Activated CD4-positive, alpha-beta T cell treated with anti-CD3 and anti-CD28 coated beads, Interleukin-2, Interleukin-6, amounts not matched to agents 100 ng/mL and 50 ng/mL, durations not matched to agents 16 hours and 8 hours (primary cell): ENCODE measurements around the gene RBM15B.
"Not testable (repeated sequence)": the region's sequence is repeated elsewhere in the genome, so short reads cannot be mapped to it uniquely, and the experiment has no call there.

Experiments used
- DNase-seq: peaks from one replicate; pipeline ENCODE4 v3.0.0-alpha.2; 2020

Gene RBM15B, protein sequence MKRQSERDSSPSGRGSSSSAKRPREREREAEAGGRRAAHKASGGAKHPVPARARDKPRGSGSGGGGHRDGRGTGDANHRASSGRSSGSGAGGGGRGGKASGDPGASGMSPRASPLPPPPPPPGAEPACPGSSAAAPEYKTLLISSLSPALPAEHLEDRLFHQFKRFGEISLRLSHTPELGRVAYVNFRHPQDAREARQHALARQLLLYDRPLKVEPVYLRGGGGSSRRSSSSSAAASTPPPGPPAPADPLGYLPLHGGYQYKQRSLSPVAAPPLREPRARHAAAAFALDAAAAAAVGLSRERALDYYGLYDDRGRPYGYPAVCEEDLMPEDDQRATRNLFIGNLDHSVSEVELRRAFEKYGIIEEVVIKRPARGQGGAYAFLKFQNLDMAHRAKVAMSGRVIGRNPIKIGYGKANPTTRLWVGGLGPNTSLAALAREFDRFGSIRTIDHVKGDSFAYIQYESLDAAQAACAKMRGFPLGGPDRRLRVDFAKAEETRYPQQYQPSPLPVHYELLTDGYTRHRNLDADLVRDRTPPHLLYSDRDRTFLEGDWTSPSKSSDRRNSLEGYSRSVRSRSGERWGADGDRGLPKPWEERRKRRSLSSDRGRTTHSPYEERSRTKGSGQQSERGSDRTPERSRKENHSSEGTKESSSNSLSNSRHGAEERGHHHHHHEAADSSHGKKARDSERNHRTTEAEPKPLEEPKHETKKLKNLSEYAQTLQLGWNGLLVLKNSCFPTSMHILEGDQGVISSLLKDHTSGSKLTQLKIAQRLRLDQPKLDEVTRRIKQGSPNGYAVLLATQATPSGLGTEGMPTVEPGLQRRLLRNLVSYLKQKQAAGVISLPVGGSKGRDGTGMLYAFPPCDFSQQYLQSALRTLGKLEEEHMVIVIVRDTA

DNA sequence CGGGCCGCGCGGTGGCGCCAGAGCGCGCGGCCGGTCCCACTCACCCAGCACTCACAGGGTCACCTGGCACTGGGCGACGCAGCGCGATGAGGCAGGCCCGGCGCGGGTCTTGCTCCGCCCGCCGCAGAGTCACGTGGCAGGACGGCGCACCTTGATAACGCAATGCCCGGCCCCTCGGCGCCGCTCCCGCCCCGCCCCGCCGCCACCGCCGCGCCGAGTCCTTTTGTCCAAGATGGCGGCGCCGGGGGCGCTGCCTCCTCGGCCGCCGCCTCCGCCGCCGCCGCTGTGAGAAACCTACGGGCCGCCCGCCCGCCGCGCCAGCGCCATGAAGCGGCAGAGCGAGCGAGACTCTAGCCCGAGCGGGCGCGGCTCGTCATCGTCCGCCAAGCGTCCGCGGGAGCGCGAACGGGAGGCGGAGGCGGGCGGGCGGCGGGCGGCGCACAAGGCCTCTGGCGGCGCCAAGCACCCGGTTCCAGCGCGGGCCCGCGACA, at the start of gene RBM15B:
TSS of gene RBM15B (plus strand) at position 211 of the 491 bp plus-strand sequence. CDS start at position 326, 115 bp downstream.
- peak; percentile 99 for DNase-seq

DNA sequence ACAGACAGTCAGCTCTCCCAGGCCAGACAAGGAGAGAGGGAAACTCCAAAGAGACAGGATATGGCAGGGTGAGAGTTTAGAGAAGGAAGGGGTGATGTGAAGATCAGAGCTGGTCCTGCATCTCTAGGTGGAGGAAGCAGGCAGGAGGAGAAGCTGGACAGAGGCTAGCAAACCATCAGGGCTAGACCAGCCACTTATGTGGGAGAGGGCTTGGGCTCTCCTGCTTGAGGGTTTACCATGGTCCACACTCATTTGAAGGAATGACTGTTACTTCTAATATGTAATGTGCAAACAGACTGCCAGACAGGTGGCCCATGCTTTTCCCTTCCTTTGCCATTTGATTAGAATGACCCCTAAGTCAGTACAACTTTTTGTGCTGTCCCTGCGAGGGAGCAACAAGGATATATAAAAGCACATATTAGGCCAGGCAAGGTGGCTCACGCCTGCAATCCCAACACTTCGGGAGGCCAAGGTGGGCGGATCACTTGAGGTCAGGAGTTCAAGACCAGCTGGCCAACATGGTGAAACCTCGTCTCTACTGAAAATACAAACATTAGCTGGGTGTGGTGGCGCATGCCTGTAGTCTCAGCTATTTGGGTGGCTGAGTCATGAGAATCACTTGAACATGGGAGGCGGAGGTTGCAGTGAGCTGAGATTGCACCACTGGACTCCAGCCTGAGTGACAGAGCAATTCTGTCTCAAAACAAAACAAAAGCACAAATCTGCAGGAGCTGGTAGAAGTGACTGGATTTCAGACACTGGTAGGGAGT, 47.0 kb upstream of the RBM15B start:
- DNase-seq: no peak

DNA sequence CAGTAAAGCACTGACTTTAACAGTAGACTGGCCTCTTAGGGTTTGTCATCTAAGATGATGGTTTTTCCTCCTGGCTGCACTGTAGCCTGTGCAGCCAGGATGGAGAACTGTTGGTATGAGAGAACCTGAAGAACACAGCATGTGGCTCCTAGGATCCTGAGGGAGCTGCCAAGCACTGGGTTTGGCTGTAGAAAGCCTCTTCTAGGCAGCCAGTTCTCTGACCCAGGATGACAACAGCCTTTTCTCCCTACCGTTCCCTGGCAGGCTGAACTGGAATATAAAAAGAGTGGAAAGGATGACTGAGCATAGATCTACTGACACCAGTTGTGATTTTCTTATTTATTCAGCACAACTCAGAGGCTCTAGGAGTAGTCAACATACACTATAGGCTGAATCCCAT, 40.3 kb upstream of the RBM15B start:
- no peak for DNase-seq

DNA sequence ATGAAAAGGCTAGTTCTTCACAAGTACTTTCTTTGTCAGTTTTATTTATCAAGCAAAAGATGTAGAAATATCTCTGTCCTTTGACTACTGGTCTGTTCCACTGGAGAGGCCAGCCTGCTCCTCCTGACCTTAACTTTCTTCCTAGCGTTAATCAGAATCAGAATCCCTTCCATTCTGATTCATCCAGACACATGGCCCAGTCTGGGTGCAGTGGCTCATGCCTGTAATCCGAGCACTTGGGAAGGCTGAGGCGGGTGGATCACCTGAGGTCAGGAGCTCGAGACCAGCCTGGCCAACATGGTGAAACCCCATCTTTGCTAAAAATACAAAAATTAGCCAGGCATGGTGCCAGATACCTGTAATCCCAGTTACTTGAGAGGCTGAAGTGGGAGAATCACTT, 38.0 kb upstream of the RBM15B start:
- DNase-seq: no peak

DNA sequence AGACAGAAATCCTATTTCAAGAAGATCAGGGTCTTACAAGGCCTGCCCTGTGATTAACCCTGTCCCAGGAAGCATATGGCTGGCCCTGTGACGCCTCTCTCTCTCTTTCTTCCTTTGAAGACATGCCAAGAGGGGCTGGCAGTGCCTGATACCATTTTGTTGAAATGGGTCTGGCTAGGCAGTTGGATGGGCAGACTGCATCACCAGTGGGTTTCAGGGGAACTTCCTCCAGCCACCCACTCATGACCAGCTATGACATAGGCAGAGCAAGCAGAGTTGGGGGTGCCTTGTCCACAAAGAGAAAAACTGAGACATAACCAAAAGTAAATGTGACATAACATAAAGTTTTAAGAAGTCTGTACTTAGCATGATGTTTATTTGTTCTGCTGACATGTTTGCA, 37.4 kb upstream of the RBM15B start:
- no peak for DNase-seq

DNA sequence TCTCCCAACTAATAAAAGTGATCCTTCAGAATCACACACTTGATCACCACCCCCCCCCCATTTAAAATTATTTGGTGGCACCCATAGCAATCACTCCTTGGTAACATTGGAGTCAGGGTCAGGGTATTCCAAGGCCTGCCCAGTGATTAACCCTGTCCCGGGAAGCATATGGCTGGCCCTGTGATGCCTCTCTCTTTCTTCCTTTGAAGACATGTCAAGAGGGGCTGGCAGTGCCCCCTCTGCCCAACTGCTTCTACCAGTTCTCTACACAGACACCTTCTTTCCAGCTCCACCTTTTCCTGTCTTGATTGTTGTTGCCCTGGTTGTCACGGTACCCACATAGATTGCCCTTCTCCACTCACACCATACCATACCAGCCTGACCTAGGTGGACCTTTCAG, 36.9 kb upstream of the RBM15B start:
- no peak for DNase-seq

DNA sequence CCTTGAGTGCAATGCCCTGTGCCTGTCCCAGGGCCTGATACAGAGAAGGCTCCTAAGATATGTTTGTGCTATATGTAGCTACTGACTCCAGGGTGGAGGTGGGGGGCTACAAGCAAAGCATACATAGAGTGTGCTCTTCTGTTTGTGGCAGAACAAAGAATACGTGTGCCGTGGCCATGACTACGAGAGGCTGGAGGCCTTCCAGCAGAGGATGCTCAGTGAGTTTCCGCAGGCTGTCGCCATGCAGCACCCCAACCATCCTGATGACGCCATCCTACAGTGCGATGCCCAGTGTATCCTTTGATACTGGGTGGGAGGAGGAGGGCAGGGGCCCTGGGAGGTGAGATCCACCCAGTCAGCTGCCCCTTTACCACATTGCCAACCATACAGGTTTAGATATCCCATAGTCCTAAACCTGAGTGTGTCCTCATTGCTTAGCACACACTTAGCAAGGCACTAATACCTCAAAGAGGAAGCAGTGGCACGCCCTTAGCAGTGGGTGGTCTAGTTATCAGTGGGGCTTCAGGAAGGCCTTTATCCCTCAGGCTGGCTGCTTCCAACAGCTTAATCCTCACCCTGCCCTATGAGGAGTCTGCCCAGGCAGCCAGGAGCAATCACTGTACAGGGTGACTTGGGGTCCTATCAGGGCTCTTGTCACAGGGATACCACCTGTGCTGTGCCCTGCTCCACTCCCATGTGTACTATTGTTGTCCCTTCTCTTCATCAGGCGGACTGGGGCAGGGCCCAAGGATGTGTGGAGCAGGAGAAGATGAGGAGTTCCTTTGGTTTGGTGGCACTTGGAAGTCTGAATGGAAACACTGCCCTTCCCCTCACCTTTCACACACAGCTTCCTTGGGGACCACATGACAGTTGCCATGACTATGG, 36.1 kb upstream of the RBM15B start:
- DNase-seq: no peak

DNA sequence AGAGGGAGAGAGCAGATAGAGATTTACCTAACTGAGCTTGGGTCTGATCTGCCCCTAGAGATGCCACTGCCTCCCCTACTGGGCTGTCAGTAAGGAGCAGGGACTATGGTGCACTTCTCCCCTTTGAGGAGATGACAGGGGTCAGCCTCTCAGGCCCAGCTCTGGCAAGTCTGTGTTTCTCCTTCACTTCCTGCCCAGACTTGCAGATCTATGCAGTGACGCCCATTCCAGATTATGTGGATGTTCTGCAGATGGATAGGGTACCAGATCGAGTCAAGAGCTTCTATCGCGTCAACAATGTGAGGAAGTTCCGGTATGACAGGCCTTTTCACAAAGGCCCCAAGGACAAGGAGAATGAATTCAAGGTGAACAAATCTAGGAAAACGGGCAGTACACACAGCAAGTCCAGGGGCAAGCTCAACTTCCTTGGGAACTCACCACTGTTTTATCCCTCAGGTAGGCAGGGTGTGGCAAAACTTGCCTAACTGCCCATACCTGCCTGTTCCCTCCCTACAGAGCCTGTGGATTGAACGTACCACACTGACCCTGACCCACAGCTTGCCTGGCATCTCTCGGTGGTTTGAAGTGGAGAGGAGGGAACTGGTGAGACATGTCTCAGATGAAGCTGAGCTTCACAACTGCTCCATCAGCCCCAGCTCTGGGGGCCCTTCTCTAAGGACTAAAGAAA, 35.0 kb upstream of the RBM15B start:
- DNase-seq: no peak

DNA sequence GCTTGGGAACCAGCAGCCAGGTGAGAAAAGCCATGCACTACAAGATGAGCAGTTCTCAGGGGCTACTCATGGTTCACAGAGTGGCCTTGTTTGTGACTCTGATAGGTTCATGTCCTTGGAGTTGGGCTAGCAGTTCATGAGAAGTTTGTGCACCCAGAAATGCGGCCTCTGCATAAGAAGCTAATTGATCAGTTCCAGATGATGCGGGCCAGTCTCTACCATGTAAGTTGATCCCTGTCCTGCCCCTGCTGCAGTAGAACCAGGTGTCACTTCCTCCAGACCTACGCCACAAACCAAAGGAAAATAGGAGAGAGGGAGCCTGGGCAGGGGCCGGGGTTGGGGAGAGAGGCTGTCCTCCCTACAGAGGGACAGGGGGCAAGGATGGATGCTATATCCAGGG, 33.2 kb upstream of the RBM15B start:
- no peak for DNase-seq

DNA sequence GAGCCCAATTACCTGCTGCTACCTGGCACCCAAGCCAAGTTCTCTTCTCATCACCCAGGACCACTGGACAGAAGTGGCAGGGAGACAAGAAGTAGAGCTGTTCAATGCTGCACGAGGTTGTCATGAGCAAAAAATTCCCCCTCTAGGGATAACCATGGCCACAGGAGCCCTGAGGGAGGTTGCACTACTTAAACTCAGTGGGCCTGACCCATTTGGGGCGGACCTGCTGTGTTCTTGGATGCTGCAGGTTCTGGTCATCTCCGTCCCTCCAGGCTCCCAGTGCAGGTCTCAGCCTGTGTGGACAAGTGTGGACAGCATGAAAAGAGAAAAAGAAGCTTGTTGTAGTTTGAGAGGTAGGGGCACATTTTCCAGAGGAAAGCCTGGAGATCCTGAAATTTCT, 32.1 kb upstream of the RBM15B start:
- no peak for DNase-seq

DNA sequence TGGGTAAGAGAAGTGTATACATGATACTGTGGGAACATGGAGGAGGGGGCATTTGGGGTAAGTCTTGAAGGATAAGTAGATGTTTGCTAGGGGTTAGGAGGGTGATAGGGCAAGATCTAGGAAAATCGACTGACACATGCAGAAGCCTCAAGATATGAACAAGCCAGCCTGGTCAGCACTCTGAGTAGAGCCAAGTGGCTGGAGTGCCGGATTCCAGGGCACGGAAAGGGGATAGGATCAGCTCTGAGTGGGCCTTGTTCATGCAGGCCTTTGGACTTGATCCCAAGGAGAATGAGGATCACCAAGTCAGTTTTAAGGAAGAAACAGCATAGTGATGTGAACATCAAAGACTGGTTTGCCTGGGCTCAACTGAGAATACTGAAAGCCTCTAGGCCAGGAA, 30.3 kb upstream of the RBM15B start:
- no peak for DNase-seq

DNA sequence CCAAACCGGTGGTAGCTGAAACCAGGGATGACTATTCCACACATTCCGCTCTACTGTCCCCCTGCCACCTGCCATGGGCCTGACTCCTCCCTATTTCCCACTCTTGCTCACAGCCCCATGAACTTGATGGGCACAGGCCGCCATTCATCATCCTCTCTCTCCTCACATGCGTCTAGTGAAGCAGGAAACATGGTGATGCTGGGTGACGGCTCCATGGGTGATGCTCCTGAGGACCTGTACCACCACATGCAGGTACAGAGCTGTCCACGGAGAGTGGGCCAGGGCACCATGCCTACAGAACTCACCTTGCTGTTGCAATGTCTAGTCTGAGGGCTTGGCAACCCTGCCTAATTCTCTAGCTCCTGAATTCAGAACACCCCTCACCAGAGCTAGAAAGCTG, 29.3 kb upstream of the RBM15B start:
- no peak for DNase-seq

DNA sequence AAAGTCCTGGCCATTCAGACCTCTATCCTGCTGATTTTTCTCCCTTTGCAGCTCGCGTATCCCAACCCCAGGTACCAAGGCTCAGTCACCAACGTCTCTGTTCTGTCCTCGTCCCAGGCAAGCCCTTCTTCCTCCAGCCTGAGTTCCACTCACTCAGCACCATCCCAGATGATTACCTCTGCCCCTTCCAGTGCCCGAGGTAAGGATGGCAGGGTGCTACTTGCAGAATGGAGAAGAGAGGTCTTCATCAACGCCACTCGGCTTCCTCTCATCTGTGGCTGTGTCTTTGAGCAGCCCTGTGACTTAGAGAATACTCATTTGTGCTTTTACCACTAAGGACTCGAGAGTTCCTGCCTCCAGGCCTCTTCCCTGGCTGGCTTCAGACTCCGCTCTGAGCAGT, 28.6 kb upstream of the RBM15B start:
- no peak for DNase-seq

DNA sequence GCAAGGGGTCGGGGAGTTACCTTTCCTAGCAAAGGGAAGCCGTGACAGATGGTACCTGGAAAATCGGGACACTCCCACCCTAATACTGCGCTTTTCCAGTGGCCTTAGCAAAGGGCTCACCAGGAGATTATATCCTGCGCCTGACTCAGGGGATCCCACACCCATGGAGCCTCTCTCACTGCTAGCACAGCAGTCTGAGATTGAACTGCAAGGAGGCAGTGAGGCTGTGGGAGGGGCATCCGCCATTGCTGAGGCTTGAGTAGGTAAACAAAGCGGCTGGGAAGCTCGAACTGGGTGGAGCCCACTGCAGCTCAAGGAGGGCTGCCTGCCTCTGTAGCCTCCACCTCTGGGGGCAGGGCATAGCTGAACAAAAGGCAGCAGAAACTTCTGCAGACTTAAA, 22.8 kb upstream of the RBM15B start:
- not testable (repeated sequence) for DNase-seq

DNA sequence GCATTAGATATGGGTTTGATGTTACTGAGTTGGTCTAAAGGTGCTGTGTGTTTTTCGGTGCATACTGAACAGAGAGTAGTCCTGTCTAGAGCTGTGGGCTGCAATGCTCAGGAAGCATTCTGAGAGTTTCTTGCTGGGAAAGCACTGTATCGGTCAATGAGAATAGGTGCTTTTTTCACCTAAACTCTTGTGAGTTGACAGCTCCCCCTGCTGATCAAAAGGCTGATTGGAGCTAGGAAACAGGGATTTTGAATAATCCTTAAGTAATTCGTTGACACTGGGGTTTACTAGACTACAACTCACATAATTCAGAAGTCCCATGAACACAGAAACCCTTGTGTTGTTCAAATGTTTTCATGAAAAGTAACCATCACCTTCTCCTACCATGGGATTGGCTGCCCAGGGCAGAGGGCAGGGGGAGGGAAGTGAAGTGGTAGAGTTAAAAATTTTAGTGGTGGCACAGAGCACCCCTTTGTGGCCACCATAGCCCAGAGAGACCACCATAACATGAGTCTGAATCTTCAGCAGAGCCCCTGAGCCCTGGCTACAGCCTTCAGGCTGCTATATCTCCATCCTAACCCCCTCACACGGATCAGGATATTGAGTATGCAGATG, 19.0 kb upstream of the RBM15B start:
- DNase-seq: peak; percentile 66

DNA sequence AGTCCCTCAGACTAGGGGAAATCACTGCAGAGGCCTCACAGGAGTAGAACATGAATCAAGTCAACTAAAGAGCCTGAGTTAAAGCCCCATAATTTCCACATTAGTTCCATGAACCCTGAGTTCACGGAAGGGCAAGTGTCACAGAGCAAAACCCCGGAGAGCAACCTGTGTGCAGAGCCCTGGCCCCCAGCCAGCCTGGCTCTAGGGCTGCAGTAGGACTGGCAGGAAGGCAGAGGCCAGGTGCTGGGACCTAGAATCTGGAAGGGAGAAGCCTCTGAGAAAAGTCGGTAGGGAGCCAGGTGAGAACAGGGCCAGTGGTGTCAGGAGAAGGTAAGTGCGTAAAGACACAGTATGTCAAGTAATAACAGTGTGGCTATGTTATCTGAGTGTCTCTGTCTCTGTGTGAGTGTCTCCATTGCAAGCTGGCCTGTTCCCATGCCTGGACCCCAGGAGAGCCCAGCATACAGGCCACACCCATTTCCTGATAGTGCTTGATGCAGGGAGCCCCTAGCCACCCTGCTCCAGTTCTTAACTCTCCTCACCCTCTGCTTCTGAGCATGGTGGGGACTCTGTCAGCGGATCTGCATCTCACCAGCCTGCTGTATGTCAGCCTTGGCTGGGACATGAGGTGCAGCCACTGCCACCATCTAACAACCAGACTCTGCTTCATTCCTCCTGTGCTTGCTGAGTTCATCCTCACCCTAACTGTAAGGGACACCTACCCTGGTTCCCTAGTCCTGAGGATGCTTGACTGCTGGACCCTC, 17.2 kb upstream of the RBM15B start:
- no peak for DNase-seq

DNA sequence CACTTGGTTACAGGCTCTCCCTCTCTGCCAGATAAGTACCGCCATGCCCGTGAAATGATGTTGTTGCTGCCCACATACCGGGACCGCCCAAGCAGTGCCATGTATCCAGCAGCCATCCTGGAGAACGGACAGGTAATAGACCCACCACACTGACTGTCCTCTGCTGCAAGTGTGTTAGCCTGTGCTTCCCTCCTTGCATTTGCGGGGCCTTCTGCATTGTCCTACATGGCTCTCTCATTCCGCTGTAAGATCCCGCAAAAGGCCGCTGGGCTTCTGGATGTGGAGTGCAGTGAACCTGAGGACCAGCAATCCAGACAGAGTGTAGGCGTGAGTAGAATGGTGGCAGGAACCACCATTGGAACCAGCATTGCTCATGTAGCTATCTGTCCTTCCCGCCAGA, 16.6 kb upstream of the RBM15B start:
- no peak for DNase-seq

DNA sequence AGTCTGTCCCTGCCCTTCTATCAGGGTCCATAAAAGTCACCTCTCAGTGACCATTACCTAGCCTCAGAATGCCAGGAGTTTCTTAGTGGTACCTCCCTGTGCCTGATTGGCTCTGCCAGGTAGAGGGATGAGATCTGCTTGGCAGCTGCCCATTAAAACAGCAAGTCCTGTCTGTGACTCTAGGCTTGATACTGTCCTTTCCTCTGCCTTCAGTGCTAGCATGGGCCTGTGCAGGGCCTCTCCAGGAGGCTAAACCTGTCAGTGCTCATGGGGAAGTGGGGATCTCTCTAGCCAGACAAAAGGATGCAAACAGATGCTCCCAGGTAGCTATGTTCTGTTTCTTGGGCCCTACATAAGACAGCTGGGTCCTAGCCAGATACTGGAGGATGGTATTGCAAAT, 15.9 kb upstream of the RBM15B start:
- no peak for DNase-seq

DNA sequence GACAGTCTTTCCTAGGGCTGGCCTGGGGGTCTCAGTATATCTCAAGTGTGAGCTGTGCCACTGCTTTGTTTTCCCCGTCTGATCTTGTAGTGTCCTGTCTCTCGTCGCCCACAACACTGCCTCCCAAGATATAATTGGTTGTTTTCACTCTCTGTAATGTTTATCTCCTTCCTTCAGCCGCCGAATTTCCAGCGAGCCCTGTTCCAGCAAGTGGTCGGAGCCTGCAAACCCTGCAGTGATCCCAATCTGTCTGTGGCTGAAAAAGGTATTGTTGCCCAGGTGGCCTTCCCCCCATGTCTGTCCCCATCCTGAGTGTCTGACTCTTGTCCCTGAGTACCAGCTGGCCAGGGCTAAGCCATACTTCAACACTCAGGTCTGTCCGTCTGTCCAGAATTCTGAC, 15.5 kb upstream of the RBM15B start:
- DNase-seq: no peak

DNA sequence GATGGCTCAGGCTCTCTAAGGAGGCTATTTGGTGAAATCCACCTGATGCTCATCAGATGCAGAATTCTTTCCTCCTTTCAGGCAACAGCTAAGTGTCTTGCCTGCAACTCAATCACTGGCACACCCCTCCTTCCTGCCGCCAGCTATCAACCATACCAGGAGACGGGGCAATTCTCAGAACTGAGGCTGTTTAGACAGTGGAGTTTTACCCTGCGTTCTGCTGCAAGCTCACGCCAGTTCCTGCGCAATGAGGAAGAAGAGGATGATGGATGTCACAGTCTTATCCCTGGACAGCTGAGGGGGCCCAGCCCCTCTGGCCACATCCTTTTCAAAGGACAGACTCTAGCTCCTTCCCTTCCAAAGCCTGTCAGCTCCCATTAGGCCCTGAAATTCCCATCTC, 13.0 kb upstream of the RBM15B start:
- no peak for DNase-seq
